HCT116 (cell line): ENCODE measurements around the gene ABCG8. TPM values are rescaled to one million over a fixed set of nuclear protein-coding genes. Genes with fewer than 3 reads are reported as not detected.

Experiments used
- ATAC-seq: fragments of 200-7000 bp; cut with Tn5 transposase; 2 replicates; pipeline ENCODE4 v1.9.1; 2020; ENCODE audit warnings: mild to moderate bottlenecking, moderate library complexity
- BruUV-seq: library from RNA; stranded (reverse); fragments of 400-500 nt; replicated peaks from 2 replicates; lab custom pipeline; 2021; lab: Mats Ljungman, UMichigan
- CTCF ChIA-PET: fragments of 300-600 bp; sonication (Branson Sonifier 250); formaldehyde crosslinking; loops from one replicate; lab custom pipeline; 2021; ENCODE audit warnings: antibody characterized with exemption; lab: Charles Lee
- POLR2A ChIA-PET: fragments of 300-600, 350-600 bp; sonication (Branson Sonifier 250); formaldehyde crosslinking; loops from one replicate; lab custom pipeline; 2021; ENCODE audit warnings: antibody characterized with exemption; lab: Charles Lee
- RAD21 ChIA-PET, 2 experiments: fragments of 300-600 bp; sonication (Branson Sonifier 250); formaldehyde crosslinking; loops; one replicate each; lab custom pipeline; 2023; ENCODE audit warnings: low total read pairs in 2 of 2; ENCODE audit not compliant: uncharacterized antibody in 2 of 2, unreplicated experiment in 2 of 2, low non-redundant PET in 1 of 2; lab: Charles Lee
- DNase-seq: peaks from one replicate; pipeline ENCODE4 v3.0.0-alpha.2; 2010; ENCODE audit warnings: low read depth, low spot score
- H2AFZ ChIP-seq: fragments of 200-600 bp; shearing (Covaris generic), sonication (generic); 2 replicates; pipeline ENCODE4 v1.6.1; 2017; ENCODE audit warnings: low read depth, mixed run types, mixed read lengths, antibody characterized with exemption, low read length; ENCODE audit not compliant: poor library complexity, severe bottlenecking
- H3K27ac ChIP-seq: 2 replicates; pipeline ENCODE4 v1.5.1; 2012; ENCODE audit warnings: low read depth, low read length
- H3K27me3 ChIP-seq: fragments of 200-600 bp; sonication (generic); 2 replicates; pipeline ENCODE4 v1.6.1; 2016; ENCODE audit warnings: mixed run types, low read length, mixed read lengths; ENCODE audit not compliant: insufficient read depth
- H3K36me3 ChIP-seq, 2 experiments: fragments of 200-500 bp in 1 of 2; fragments of 200-600 bp in 1 of 2; sonication (Bioruptor generic) in 1 of 2; sonication (generic) in 1 of 2; 2 replicates each; pipeline versions ENCODE4 v1.5.1 to v1.6.1; 2014 to 2016; ENCODE audit warnings: low read length in 2 of 2, inconsistent platforms in 1 of 2, mixed read lengths in 1 of 2, mixed run types in 1 of 2; ENCODE audit not compliant: insufficient read depth in 2 of 2, control insufficient read depth in 1 of 2
- H3K4me1 ChIP-seq, 2 experiments: fragments of 200-600 bp in 1 of 2; sonication (generic) in 1 of 2; 2 replicates each; pipeline versions ENCODE4 v1.5.1 to v1.6.1; 2012 to 2017; ENCODE audit warnings: low read length in 2 of 2, inconsistent platforms in 1 of 2, mild to moderate bottlenecking in 1 of 2, mixed read lengths in 1 of 2, mixed run types in 1 of 2, moderate library complexity in 1 of 2; ENCODE audit not compliant: insufficient read depth in 2 of 2, control insufficient read depth in 1 of 2
- H3K4me2 ChIP-seq: fragments of 200-600 bp; sonication (generic); 2 replicates; pipeline ENCODE4 v1.6.1; 2017; ENCODE audit warnings: mixed run types, low read length, mixed read lengths
- H3K4me3 ChIP-seq, 2 experiments: fragments of 200-600 bp in 1 of 2; sonication (generic) in 1 of 2; replicated peaks in 1 of 2; 2 replicates each; pipeline ENCODE4 v1.5.1; 2011 to 2016; ENCODE audit warnings: low read length in 2 of 2, control low read depth in 1 of 2, low read depth in 1 of 2, mild to moderate bottlenecking in 1 of 2, mixed read lengths in 1 of 2, mixed run types in 1 of 2
- H3K79me2 ChIP-seq: fragments of 200-600 bp; sonication (generic); 2 replicates; pipeline ENCODE4 v1.6.1; 2017; ENCODE audit warnings: mild to moderate bottlenecking, mixed run types, low read length, moderate library complexity, mixed read lengths; ENCODE audit not compliant: insufficient read depth
- H3K9ac ChIP-seq: fragments of 200-600 bp; sonication (generic); 2 replicates; pipeline ENCODE4 v1.6.1; 2016; ENCODE audit warnings: low read length, mixed read lengths
- H3K9me2 ChIP-seq: fragments of 200-600 bp; sonication (generic), shearing (Covaris generic); 2 replicates; pipeline ENCODE4 v1.6.1; 2017; ENCODE audit warnings: mixed run types, mild to moderate bottlenecking, moderate library complexity; ENCODE audit not compliant: insufficient read depth
- H3K9me3 ChIP-seq, 2 experiments: fragments of 200-500 bp in 1 of 2; fragments of 200-600 bp in 1 of 2; sonication (Bioruptor generic) in 1 of 2; sonication (generic) in 1 of 2; 2 replicates each; pipeline ENCODE4 v1.6.1; 2014 to 2017; ENCODE audit warnings: low read length in 2 of 2, mixed read lengths in 2 of 2, inconsistent platforms in 1 of 2, low read depth in 1 of 2, mild to moderate bottlenecking in 1 of 2, mixed run types in 1 of 2, moderate library complexity in 1 of 2; ENCODE audit not compliant: control insufficient read depth in 1 of 2, insufficient read depth in 1 of 2
- H4K20me1 ChIP-seq: fragments of 200-600 bp; sonication (generic), shearing (Covaris generic); 2 replicates; pipeline ENCODE4 v1.6.1; 2017; ENCODE audit warnings: mixed run types, mild to moderate bottlenecking, moderate library complexity; ENCODE audit not compliant: insufficient read depth
- ATF3 ChIP-seq: IDR thresholded peaks from 2 replicates; pipeline ENCODE4 v1.6.1; 2012
- CBX3 ChIP-seq: IDR thresholded peaks from 2 replicates; pipeline ENCODE4 v1.6.1; 2012; ENCODE audit warnings: low read depth
- CTCF ChIP-seq, 3 experiments: fragments of 200-600 bp in 1 of 3; sonication (generic) in 1 of 3; IDR thresholded peaks in 2 of 3; conservative IDR thresholded peaks in 1 of 3; 2 replicates each; pipeline ENCODE4 v1.5.1; 2012 to 2017; ENCODE audit warnings: low read depth in 2 of 3, low read length in 2 of 3, antibody characterized with exemption in 1 of 3, borderline replicate concordance in 1 of 3, control low read depth in 1 of 3, mild to moderate bottlenecking in 1 of 3, mixed read lengths in 1 of 3, mixed run types in 1 of 3, moderate library complexity in 1 of 3; ENCODE audit not compliant: insufficient read depth in 1 of 3
- EGR1 ChIP-seq: IDR thresholded peaks from 2 replicates; pipeline ENCODE4 v1.6.1; 2012; ENCODE audit warnings: low read depth
- ELF1 ChIP-seq: IDR thresholded peaks from 2 replicates; pipeline ENCODE4 v1.6.1; 2012; ENCODE audit warnings: low read depth, borderline replicate concordance
- EZH2phosphoT487 ChIP-seq: fragments of 200-600 bp; IDR thresholded peaks from 2 replicates; pipeline ENCODE4 v1.6.1; 2018; ENCODE audit warnings: antibody characterized with exemption, borderline replicate concordance
- FOSL1 ChIP-seq: IDR thresholded peaks from 2 replicates; pipeline ENCODE4 v1.6.1; 2012; ENCODE audit warnings: low read depth
- POLR2A ChIP-seq: IDR thresholded peaks from 2 replicates; pipeline ENCODE4 v1.7.0; 2011; ENCODE audit warnings: borderline replicate concordance; ENCODE audit not compliant: insufficient read depth, insufficient read length; ENCODE audit errors: extremely low read depth
- RAD21 ChIP-seq: IDR thresholded peaks from 2 replicates; pipeline ENCODE4 v1.6.1; 2012; ENCODE audit warnings: low read depth, mild to moderate bottlenecking
- REST ChIP-seq: IDR thresholded peaks from 2 replicates; pipeline ENCODE4 v1.6.1; 2012; ENCODE audit warnings: low read depth
- SP1 ChIP-seq: IDR thresholded peaks from 2 replicates; pipeline ENCODE4 v1.6.1; 2012; ENCODE audit warnings: low read depth
- SRF ChIP-seq: IDR thresholded peaks from 2 replicates; pipeline ENCODE4 v1.6.1; 2012; ENCODE audit warnings: low read depth
- TCF7L2 ChIP-seq: IDR thresholded peaks from 2 replicates; pipeline ENCODE4 v1.7.0; 2011; ENCODE audit warnings: borderline replicate concordance, inconsistent platforms; ENCODE audit not compliant: insufficient read depth, insufficient read length; ENCODE audit errors: extremely low read depth
- YY1 ChIP-seq: IDR thresholded peaks from 2 replicates; pipeline ENCODE4 v1.6.1; 2011; ENCODE audit warnings: low read length, low read depth, moderate library complexity, mild to moderate bottlenecking; ENCODE audit not compliant: insufficient replicate concordance; ENCODE audit errors: extremely low read depth
- ZBTB33 ChIP-seq: IDR thresholded peaks from 2 replicates; pipeline ENCODE4 v1.6.1; 2011; ENCODE audit warnings: mild to moderate bottlenecking, low read length, moderate library complexity; ENCODE audit not compliant: insufficient replicate concordance; ENCODE audit errors: extremely low read depth
- intact Hi-C: fragments of 100-400 bp; cut with micrococcal nuclease; formaldehyde crosslinking; loops from 2 replicates; pipeline ENCODE4 v1.10.0; 2022
- total RNA-seq: library from RNA; stranded (reverse); gene quantifications from one replicate; pipeline ENCODE4 v1.2.1, GENCODE V29; 2021; ENCODE audit not compliant: unreplicated experiment

Gene ABCG8
- total RNA-seq, 1 experiment from 2014 or later = 0.05 TPM

- TF ChIP-seq REST = no peak
- no peak for TF ChIP-seq ZBTB33
- TF ChIP-seq EZH2phosphoT487 = no peak
- no peak for TF ChIP-seq ELF1
- no peak for TF ChIP-seq CBX3
Measured at GRCh38 chr2:43840965-43841364, 2.2 kb downstream of the ABCG8 start (continued).

GRCh38 chr2:43841949-43842865 is 3.4 kb downstream of the ABCG8 start:
- H3K9me3 ChIP-seq = no peaks in the 10 kb centered on the region
- no peaks in the 10 kb centered on the region for H3K79me2 ChIP-seq
- no peak overlapping the region for H3K4me2 ChIP-seq
- DNase-seq (no peak), ATAC-seq (no peak)
- no peak overlapping the region for H3K9ac ChIP-seq
- BruUV-seq = no TSS peak
- CTCF ChIA-PET = no interaction called here
- no peak overlapping the region for H3K27ac ChIP-seq
- no peaks in the 10 kb centered on the region for H3K9me2 ChIP-seq
- H3K4me3 ChIP-seq = no peak overlapping the region
- POLR2A ChIA-PET = no interaction called here
- intact Hi-C loops = no loop called here
- RAD21 ChIA-PET = no interaction called here
- H3K27me3 ChIP-seq = no peaks in the 10 kb centered on the region
- H3K4me1 ChIP-seq = no peaks in the 10 kb centered on the region
- no peak overlapping the region for H2AFZ ChIP-seq
- H3K36me3 ChIP-seq = no peaks in the 10 kb centered on the region
- no peaks in the 10 kb centered on the region for H4K20me1 ChIP-seq
- TF ChIP-seq RAD21 (no peak), POLR2A (no peak), SP1 (no peak), SRF (no peak), TCF7L2 (no peak), ATF3 (no peak), EGR1 (no peak), CTCF (IDR thresholded peaks at IDR 0.05 in 2 of 3, conservative IDR thresholded peaks at IDR 0.05 in 1 of 3; ENCODE audit: borderline replicate concordance in 1 of 3, insufficient read depth in 1 of 3, low read depth in 2 of 3, low read length in 2 of 3) (no peak), FOSL1 (no peak), YY1 (no peak)
